T-helper 1 cell (primary cell): Measurements from ENCODE around the gene SRP68.
"Not testable (repeated sequence)": the region's sequence is repeated elsewhere in the genome, so short reads cannot be mapped to it uniquely, and the experiment has no call there.

Experiments
- DNase-seq, 5 donors: peaks; one replicate each; pipeline ENCODE4 v3.0.0-alpha.2; 2012 to 2020

The SRP68 gene

GRCh38 chr17:76044475-76045007 is 27.8 kb downstream of the SRP68 start:
- DNase-seq = not testable (repeated sequence)

GRCh38 chr17:76042868-76043267 is 29.4 kb downstream of the SRP68 start:
- DNase-seq = not testable (repeated sequence)

- DNase-seq = no peak
These were observed 31.9 kb downstream of the SRP68 start for GRCh38 chr17:76040376-76040775.

GRCh38 chr17:76039121-76039520 is 33.2 kb downstream of the SRP68 start:
- DNase-seq = no peak

GRCh38 chr17:76038050-76038449 is 34.3 kb downstream of the SRP68 start:
- DNase-seq = no peak

- DNase-seq = no peak
These were observed 35.6 kb downstream of the SRP68 start for GRCh38 chr17:76036497-76037261.

- no peak for DNase-seq
These were observed 37.6 kb downstream of the SRP68 start for GRCh38 chr17:76034428-76035350.

GRCh38 chr17:76033139-76033538 is 39.2 kb downstream of the SRP68 start:
- no peak for DNase-seq

- DNase-seq = no peak
These were observed 39.6 kb downstream of the SRP68 start for GRCh38 chr17:76032780-76033108.

- no peak for DNase-seq
These were observed 40.1 kb downstream of the SRP68 start for GRCh38 chr17:76032073-76032779.

- no peak for DNase-seq
These were observed 45.0 kb downstream of the SRP68 start, which contains the start of gene EVPL for GRCh38 chr17:76027159-76027839. Gene EVPL (minus strand): TSS chr17:76027306. CDS start chr17:76027198, 108 bp downstream.

- DNase-seq = no peak
These were observed 45.6 kb downstream of the SRP68 start for GRCh38 chr17:76026714-76027158.

GRCh38 chr17:76025294-76025693 is 47.0 kb downstream of the SRP68 start:
- DNase-seq = no peak

- DNase-seq = no peak
These were observed 48.0 kb downstream of the SRP68 start for GRCh38 chr17:76024353-76024752.

- no peak for DNase-seq
These were observed 48.4 kb downstream of the SRP68 start for GRCh38 chr17:76023900-76024237.

- no peak for DNase-seq
These were observed 49.1 kb downstream of the SRP68 start for GRCh38 chr17:76022973-76023899.

GRCh38 chr17:76022285-76022684 is 50.0 kb downstream of the SRP68 start:
- DNase-seq = no peak

- no peak for DNase-seq
These were observed 52.4 kb downstream of the SRP68 start for GRCh38 chr17:76019833-76020467.

- no peak for DNase-seq
These were observed 53.5 kb downstream of the SRP68 start for GRCh38 chr17:76018801-76019200.

GRCh38 chr17:76018340-76018680 is 54.0 kb downstream of the SRP68 start:
- DNase-seq = no peak
